ENCODE results near the gene UBIAD1.

GRCh38 chr1:11285883-11286734, 13.1 kb downstream of the UBIAD1 start:
- TF ChIP-seq CTCF (IDR thresholded peaks at IDR 0.05) = no peak
- TF ChIP-seq EZH2 (IDR thresholded peaks at IDR 0.05; ENCODE audit: borderline replicate concordance, insufficient read depth, low read depth, low read length, poor library complexity, severe bottlenecking) = no peak
